Esophagus squamous epithelium (tissue), 4 donors: ENCODE results near the gene FUT9.

Source experiments
- POLR2A ChIP-seq, 4 donors: fragments of 450-650 bp; IDR thresholded peaks; one replicate each; pipeline ENCODE4 v1.6.1; 2017; ENCODE audit warnings: antibody characterized with exemption in 4 of 4, mild to moderate bottlenecking in 4 of 4, moderate library complexity in 3 of 4
- TF ChIP-seq, protein P1 (sequence below), 6 experiments: fragments of 450-650 bp in 4 of 6; fragments of 200-600 bp in 2 of 6; sonication (generic) in 2 of 6; IDR thresholded peaks; one replicate each; pipeline ENCODE4 v1.5.1; 2016 to 2019; ENCODE audit warnings: antibody characterized with exemption in 6 of 6, mild to moderate bottlenecking in 4 of 6, moderate library complexity in 4 of 6

DNA sequence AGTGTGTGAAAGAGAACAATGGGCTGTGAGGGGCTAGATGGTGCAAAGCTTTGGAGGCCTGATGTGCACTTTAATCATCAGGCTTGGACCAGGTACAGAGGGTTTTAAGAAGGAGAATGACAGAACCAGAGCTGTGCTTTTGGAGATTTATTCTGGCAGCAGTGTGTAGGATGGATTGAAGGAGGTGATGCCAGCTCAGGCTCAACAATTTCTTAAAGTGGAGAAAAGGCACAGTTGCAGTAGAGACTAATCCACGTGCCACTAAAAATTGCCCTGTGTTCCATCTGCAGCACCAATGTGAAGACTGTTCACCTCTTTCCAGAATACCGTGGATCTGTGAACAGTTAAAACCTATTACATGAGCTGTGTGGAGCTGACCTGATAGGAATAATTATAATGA, 134.7 kb downstream of the FUT9 start:
- TF ChIP-seq, protein P1, sequence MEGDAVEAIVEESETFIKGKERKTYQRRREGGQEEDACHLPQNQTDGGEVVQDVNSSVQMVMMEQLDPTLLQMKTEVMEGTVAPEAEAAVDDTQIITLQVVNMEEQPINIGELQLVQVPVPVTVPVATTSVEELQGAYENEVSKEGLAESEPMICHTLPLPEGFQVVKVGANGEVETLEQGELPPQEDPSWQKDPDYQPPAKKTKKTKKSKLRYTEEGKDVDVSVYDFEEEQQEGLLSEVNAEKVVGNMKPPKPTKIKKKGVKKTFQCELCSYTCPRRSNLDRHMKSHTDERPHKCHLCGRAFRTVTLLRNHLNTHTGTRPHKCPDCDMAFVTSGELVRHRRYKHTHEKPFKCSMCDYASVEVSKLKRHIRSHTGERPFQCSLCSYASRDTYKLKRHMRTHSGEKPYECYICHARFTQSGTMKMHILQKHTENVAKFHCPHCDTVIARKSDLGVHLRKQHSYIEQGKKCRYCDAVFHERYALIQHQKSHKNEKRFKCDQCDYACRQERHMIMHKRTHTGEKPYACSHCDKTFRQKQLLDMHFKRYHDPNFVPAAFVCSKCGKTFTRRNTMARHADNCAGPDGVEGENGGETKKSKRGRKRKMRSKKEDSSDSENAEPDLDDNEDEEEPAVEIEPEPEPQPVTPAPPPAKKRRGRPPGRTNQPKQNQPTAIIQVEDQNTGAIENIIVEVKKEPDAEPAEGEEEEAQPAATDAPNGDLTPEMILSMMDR (IDR thresholded peaks at IDR 0.05) = no peak
- TF ChIP-seq POLR2A (IDR thresholded peaks at IDR 0.05) = no peak
